Midbrain (tissue), 1 donor: Measurements from ENCODE around the gene GPRC5B.

Experiments used
- DNase-seq: peaks from one replicate; lab custom pipeline; 2025; lab: John Stamatoyannopoulos, UW

Gene GPRC5B

GRCh38 chr16:19810817-19811731 lies 73.6 kb downstream of the GPRC5B start:
- no peak for DNase-seq

- DNase-seq = no peak
Measured at GRCh38 chr16:19809693-19810092, 75.0 kb downstream of the GPRC5B start.

GRCh38 chr16:19809121-19809635 lies 75.5 kb downstream of the GPRC5B start:
- DNase-seq = no peak

- DNase-seq = peak; percentile 38
Measured at GRCh38 chr16:19808061-19808641, 76.5 kb downstream of the GPRC5B start.
